GM10248 (cell line): ENCODE results near the gene CACNB4.
"Not testable (repeated sequence)": the region's sequence is repeated elsewhere in the genome, so short reads cannot be mapped to it uniquely, and the experiment has no call there.

ENCODE experiments used
- CTCF ChIA-PET: fragments of 300-600 bp; sonication (Branson Sonifier 250); formaldehyde crosslinking; extraction: SDS; loops from one replicate; lab custom pipeline; 2021; ENCODE audit warnings: antibody characterized with exemption; lab: Yijun Ruan, JAX
- POLR2A ChIA-PET: fragments of 350-650 bp; sonication (Branson Sonifier 250); formaldehyde crosslinking; extraction: SDS; loops from one replicate; lab custom pipeline; 2020; ENCODE audit warnings: antibody characterized with exemption; lab: Yijun Ruan, JAX
- DNase-seq: peaks from one replicate; pipeline ENCODE4 v3.0.0; 2012; ENCODE audit errors: extremely low spot score
- TF ChIP-seq, protein P1 (sequence below): IDR thresholded peaks from 2 replicates; pipeline ENCODE4 v1.5.1; 2012; ENCODE audit warnings: mild to moderate bottlenecking, low read depth; ENCODE audit errors: extremely low read depth, missing control alignments, control extremely low read depth

CACNB4 gene

DNA sequence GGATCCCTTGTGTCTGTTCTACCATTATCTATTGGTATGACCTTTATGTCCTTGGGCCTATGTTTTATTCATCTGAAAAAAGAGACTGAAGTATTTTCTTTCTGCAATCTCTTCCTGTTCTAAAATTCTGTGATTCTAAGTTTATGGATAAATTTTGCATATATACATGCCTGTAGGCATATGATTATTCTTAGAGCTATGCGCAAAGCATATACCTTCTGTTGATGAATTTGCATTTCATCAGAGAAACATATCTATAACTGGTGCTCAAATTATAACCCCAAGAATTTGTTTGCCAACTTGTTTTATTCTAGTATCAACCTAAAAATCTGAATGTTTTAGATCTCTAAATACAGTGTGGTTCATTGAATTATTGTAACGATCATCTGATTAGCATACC, 6.7 kb downstream of the CACNB4 start:
- TF ChIP-seq, protein P1, sequence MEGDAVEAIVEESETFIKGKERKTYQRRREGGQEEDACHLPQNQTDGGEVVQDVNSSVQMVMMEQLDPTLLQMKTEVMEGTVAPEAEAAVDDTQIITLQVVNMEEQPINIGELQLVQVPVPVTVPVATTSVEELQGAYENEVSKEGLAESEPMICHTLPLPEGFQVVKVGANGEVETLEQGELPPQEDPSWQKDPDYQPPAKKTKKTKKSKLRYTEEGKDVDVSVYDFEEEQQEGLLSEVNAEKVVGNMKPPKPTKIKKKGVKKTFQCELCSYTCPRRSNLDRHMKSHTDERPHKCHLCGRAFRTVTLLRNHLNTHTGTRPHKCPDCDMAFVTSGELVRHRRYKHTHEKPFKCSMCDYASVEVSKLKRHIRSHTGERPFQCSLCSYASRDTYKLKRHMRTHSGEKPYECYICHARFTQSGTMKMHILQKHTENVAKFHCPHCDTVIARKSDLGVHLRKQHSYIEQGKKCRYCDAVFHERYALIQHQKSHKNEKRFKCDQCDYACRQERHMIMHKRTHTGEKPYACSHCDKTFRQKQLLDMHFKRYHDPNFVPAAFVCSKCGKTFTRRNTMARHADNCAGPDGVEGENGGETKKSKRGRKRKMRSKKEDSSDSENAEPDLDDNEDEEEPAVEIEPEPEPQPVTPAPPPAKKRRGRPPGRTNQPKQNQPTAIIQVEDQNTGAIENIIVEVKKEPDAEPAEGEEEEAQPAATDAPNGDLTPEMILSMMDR, result no peak
- DNase-seq, result no peak
- ChIA-PET POLR2A (no interaction called here), CTCF (interaction anchor here (1.9 kb wide), 1 partner anchor 19 kb away, joined by 9 read pairs; no protein-coding TSS in a partner anchor)

DNA sequence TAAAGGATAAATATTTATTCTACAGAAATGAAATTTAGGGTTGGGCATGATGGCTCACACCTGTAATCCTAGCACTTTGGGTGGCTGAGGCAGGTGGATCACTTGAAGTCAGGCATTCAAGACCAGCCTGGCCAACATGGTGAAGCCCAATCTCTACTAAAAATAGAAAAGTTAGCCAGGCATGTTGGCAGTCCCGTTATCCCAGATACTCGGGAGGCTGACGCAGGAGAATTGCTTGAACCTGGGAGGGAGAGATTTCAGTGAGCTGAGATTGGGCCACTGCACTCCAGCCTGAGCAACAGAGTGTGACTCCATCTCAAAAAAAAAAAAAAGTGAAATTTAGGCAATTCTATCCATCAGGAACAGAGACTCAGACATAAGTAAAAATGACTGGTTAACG, 8.1 kb downstream of the CACNB4 start:
- DNase-seq, POLR2A ChIA-PET: not testable (repeated sequence)
- CTCF ChIA-PET, result interaction anchor here (0.9 to 2.0 kb wide), 4 partner anchors 9 to 54 kb away, joined by 3 to 9 read pairs (median 4); no protein-coding TSS in a partner anchor

DNA sequence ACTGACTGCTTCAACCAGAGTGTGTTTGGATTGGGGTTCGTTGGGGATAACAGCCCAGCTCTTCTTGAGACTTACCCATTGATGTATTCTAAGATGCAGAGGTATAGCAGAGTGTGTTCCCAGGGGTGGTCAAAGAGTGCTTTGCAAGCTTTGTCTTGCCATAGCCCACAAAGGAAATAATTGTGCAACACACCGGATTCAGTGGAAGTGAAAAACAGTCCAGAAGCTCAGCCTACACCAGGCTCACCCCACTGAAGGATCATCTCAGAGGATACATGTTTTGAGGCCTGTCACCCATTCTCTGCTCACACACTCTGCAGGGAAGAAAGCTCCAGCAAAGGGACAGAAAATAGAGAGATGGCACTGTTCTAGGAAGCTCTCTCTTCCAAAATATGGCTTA, 9.6 kb downstream of the CACNB4 start:
- POLR2A ChIA-PET, result no interaction called here
- CTCF ChIA-PET, result interaction anchor here (0.9 to 2.1 kb wide), 11 partner anchors 8 to 87 kb away, joined by 3 to 9 read pairs (median 4); partner anchors contain the start of gene STAM2
- TF ChIP-seq, protein P1, result no peak
- DNase-seq, result no peak

DNA sequence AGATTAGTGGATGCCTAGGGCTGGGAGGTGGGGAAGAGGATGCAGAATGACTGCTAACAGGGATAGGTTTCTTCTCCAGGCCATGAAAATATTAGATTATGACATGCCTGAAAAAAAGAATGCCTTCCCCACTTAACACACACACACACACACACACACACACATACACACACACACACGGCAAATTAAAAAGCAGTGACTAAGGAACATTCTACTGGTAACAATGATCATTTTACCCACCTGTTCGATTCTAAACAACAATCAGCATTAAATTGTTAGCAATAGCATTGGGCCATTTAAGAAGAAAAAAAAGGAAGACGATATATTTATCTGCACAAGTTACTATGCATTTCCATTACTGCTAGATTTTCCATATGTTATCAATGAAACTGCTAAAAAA, 10.8 kb downstream of the CACNB4 start:
- ChIA-PET POLR2A (no interaction called here), CTCF (interaction anchor here (1.1 to 2.0 kb wide), 3 partner anchors 10 to 88 kb away, joined by 3 to 6 read pairs (median 5); partner anchors contain the start of gene STAM2)
- DNase-seq, result no peak
- TF ChIP-seq, protein P1, result no peak

DNA sequence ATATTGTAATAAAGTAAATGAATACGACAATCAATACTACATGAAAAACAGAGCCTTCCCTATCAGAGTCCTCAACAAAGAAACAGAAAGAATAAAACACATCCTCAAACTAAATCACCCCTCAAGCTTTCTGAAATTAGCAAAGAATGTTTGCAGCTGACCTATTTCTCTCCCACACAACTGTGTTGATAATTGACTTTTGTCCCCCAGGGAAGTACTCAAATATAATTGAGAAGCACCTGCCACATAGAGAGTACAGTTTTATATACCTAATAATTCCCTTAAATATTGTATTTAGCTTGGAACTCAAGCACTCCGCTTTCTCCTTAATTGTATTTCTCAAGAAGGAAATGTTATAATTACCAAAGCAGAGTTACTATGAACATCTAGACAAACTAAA, 12.6 kb downstream of the CACNB4 start:
- POLR2A ChIA-PET, result no interaction called here
- TF ChIP-seq, protein P1, result no peak
- CTCF ChIA-PET, result interaction anchor here (2.0 kb wide), 1 partner anchor 8 kb away, joined by 6 read pairs; no protein-coding TSS in a partner anchor
- no peak for DNase-seq

DNA sequence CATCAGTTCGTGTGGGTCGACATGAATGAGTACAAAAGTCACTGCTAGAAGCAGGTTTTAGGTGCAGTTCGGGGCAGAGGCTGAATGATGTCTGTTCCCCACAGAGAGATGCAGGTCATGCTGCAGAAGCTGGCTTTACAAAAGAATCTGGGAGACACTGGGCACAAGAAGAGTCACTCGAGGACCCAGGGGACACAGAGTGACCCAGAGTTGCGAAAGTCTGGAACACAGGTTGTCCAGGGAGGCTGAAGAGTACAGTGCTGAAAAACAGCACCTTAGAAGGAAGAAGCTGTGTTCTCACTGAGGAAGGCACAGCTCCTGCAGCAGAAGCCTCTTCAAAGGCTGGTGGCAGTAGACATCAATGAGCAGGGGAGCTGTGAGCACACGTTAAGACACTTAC, 14.8 kb downstream of the CACNB4 start:
- no peak for DNase-seq
- ChIA-PET POLR2A (no interaction called here), CTCF (interaction anchor here (0.9 to 1.5 kb wide), 4 partner anchors 16 to 58 kb away, joined by 3 to 5 read pairs (median 4); no protein-coding TSS in a partner anchor)
- TF ChIP-seq, protein P1, result no peak

DNA sequence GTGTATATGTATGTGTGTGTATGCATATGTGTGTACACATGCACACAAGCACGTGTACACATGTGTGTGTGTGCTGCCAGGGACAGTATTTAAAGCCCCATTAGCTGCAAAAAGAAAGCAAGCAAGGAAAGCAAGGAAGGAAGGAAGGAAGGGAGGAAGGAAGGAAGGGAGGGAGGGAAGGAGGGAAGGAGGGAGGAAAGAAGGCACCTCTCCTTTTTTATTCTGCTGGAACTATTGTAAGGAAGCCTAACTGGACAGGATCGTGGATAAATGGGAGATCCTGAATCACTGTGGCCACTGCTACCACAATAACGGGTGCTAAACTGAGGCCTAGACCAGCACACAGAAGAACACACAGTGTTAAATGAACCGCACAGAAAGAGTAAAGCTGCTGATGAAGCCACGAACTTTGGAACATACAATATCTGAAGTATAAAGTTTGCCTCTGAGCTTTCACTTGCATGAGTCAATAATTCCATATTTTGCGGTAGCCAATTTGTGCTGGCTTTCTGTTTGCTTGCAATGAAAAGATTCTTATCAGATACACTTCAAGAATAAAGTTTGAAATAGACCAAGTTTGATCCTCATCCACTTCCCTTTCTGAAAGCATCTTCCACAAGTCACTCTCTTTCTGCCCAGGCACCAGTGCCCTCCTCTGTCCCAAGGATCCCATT, 15.5 kb downstream of the CACNB4 start:
- TF ChIP-seq, protein P1, result no peak
- ChIA-PET CTCF (interaction anchor here (0.9 to 1.5 kb wide), 4 partner anchors 17 to 57 kb away, joined by 3 to 4 read pairs (median 3); no protein-coding TSS in a partner anchor), POLR2A (no interaction called here)
- DNase-seq, result no peak
